ENCODE results near the gene TEX51. TPM values are rescaled to one million over a fixed set of nuclear protein-coding genes. Genes with fewer than 3 reads are reported as not detected.

TEX51 gene
- total RNA-seq, 1 donor from 2014 or later: not detected

DNA sequence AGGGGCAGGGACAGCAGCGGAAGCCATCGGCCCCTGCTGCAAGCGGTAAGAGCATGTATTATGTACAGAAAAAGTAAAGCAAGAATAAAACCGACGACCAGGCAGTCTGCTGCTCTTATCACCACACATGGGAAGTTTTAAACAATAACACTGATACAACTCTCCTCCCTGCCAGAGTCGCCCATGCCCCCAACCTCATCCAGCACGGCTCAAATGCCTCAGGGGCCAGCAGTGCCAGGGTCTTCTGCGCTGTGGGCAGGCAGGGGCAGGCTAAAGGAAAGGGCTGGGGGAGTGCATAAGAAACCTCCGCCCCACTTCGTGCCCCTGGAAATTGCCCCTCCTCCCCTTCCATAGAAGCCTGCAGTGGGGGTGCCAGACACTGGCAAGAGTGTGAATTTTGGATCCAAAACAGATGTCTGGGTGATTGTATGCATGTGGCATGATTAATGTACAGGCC, 10.1 kb downstream of the TEX51 start:
- peaks cover 0 to 3% (median 0%) of the 10 kb centered on the region in 3 donors for H3K4me1 ChIP-seq (ENCODE audit: control insufficient read depth in 3 of 3, insufficient read depth in 3 of 3, low read length in 3 of 3)
- no peak overlapping the region for H3K27ac ChIP-seq (ENCODE audit: low read depth, low read length)
- H3K9ac ChIP-seq (ENCODE audit: low read depth in 1 of 3, low read length in 3 of 3): no peak overlapping the region
- peaks cover 0 to 20% (median 15%) of the 10 kb centered on the region in 3 donors for H3K27me3 ChIP-seq (ENCODE audit: control insufficient read depth in 3 of 3, insufficient read depth in 3 of 3, low read length in 3 of 3)
- H3K9me3 ChIP-seq (ENCODE audit: control insufficient read depth in 3 of 3, low read length in 3 of 3): peaks cover 0 to 4% (median 3%) of the 10 kb centered on the region in 3 donors
- H3K36me3 ChIP-seq (ENCODE audit: control insufficient read depth in 3 of 3, insufficient read depth in 3 of 3, low read length in 3 of 3): no peaks in the 10 kb centered on the region
- H3K4me3 ChIP-seq (ENCODE audit: low read length in 3 of 3): no peak overlapping the region

DNA sequence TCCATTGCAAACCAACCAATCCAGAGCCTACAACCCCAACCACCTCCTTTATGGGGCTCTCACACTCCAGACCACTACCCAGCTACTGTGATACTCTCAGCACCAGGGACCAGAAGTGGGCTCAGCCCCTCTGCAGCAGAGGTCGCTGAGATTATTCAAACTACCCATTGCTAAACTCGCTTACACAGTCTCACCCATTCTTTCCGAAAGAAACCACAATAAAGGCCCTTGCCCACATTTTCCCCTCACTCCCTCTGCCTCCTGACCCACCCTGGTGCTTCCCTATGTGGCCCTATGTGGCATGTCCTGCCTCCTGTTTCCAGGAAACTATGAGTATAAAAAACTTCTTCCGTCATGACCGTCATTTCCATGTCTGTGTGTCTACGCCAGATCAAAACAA, 10.7 kb downstream of the TEX51 start:
- Histone ChIP-seq H3K36me3 (ENCODE audit: control insufficient read depth in 3 of 3, insufficient read depth in 3 of 3, low read length in 3 of 3) (no peaks in the 10 kb centered on the region), H3K4me1 (ENCODE audit: control insufficient read depth in 3 of 3, insufficient read depth in 3 of 3, low read length in 3 of 3) (peaks cover 0 to 3% (median 0%) of the 10 kb centered on the region in 3 donors), H3K4me3 (ENCODE audit: low read length in 3 of 3) (no peak overlapping the region), H3K27me3 (ENCODE audit: control insufficient read depth in 3 of 3, insufficient read depth in 3 of 3, low read length in 3 of 3) (peaks cover 0 to 20% (median 15%) of the 10 kb centered on the region in 3 donors), H3K9me3 (ENCODE audit: control insufficient read depth in 3 of 3, low read length in 3 of 3) (peaks cover 0 to 5% (median 3%) of the 10 kb centered on the region in 3 donors), H3K9ac (ENCODE audit: low read depth in 1 of 3, low read length in 3 of 3) (no peak overlapping the region), H3K27ac (ENCODE audit: low read depth, low read length) (no peak overlapping the region)

DNA sequence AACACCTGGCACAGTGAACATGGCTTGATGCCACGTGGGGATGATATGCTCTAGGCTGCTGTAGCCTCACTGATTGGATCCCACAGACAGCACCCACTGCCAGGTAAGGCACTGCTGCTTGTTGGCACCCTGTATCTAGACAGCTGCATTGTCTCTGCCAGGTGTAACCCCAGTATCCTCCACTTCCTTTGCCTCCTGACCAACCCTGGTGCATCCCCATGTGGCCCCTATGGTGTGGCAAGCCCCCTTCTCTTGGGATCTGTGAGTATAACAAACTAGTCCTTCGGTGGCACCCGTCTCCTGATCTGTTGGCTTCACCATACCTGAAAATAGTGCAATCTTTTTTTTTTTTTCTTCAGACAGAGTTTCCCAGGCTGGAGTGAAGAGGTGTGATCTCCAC, 11.1 kb downstream of the TEX51 start:
- Histone ChIP-seq H3K4me1 (ENCODE audit: control insufficient read depth in 3 of 3, insufficient read depth in 3 of 3, low read length in 3 of 3) (peaks cover 0 to 3% (median 0%) of the 10 kb centered on the region in 3 donors), H3K4me3 (ENCODE audit: low read length in 3 of 3) (no peak overlapping the region), H3K9me3 (ENCODE audit: control insufficient read depth in 3 of 3, low read length in 3 of 3) (peaks cover 0 to 5% (median 3%) of the 10 kb centered on the region in 3 donors), H3K36me3 (ENCODE audit: control insufficient read depth in 3 of 3, insufficient read depth in 3 of 3, low read length in 3 of 3) (no peaks in the 10 kb centered on the region), H3K27ac (ENCODE audit: low read depth, low read length) (no peak overlapping the region), H3K27me3 (ENCODE audit: control insufficient read depth in 3 of 3, insufficient read depth in 3 of 3, low read length in 3 of 3) (peaks cover 0 to 20% (median 15%) of the 10 kb centered on the region in 3 donors), H3K9ac (ENCODE audit: low read depth in 1 of 3, low read length in 3 of 3) (no peak overlapping the region)

DNA sequence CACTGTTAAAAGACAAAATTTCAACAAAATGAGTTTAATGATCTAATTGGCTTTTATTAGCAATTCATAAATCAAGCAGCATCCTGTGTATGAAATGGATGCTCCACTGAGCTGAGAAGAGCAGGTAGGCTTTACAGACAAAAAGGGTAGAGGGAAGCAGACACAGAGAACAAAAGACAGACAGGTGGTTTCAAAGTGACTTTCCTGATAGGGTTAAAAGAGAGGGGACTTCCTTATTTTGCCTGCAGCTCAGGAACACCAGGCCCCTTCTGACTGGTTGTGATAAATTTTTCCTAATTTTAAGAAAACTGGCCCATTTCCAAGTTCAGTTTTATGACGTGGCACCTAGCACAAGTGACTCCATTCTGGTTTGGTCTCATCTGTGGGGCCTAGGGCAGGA, 11.9 kb downstream of the TEX51 start:
- Histone ChIP-seq H3K9ac (ENCODE audit: low read depth in 1 of 3, low read length in 3 of 3) (no peak overlapping the region), H3K27ac (ENCODE audit: low read depth, low read length) (no peak overlapping the region), H3K27me3 (ENCODE audit: control insufficient read depth in 3 of 3, insufficient read depth in 3 of 3, low read length in 3 of 3) (peaks cover 0 to 20% (median 15%) of the 10 kb centered on the region in 3 donors), H3K36me3 (ENCODE audit: control insufficient read depth in 3 of 3, insufficient read depth in 3 of 3, low read length in 3 of 3) (no peaks in the 10 kb centered on the region), H3K4me1 (ENCODE audit: control insufficient read depth in 3 of 3, insufficient read depth in 3 of 3, low read length in 3 of 3) (peaks cover 0 to 3% (median 0%) of the 10 kb centered on the region in 3 donors), H3K4me3 (ENCODE audit: low read length in 3 of 3) (no peak overlapping the region), H3K9me3 (ENCODE audit: control insufficient read depth in 3 of 3, low read length in 3 of 3) (peaks cover 0 to 5% (median 0%) of the 10 kb centered on the region in 3 donors)

DNA sequence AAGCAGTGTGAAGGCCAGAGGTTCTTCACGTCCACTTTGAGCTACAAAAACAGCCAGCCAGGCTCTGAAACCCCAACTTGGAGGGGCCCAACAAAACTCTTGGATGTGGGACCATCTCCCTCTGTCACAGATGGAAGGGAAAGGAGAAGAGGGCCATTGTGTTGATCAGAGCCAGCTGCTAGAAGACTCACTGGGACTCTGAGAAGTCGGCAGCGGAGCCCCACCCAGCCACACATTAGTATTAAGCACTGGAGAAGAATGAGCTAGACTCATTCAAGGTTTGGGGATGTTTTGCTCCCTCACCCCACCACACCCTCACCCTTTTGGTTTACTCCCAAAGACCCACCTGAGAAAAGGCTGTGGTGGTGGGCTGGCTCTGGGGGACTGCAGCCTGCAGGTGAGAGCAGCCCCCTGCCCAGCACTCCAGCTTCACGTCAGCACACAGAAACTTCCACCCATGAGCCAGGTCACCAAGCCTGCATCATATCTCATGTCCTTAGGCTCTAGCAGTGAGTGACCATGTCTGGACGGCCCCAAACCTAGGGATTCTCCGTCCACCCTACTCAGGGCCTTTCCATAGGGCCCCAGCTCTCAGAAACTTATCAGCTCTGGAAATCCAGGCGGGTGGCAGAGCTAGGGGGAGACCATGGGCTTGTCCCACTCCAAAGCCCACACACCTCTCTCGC, 12.6 kb downstream of the TEX51 start:
- Histone ChIP-seq H3K27me3 (ENCODE audit: control insufficient read depth in 3 of 3, insufficient read depth in 3 of 3, low read length in 3 of 3) (peaks cover 0 to 20% (median 15%) of the 10 kb centered on the region in 3 donors), H3K4me1 (ENCODE audit: control insufficient read depth in 3 of 3, insufficient read depth in 3 of 3, low read length in 3 of 3) (peaks cover 0 to 3% (median 0%) of the 10 kb centered on the region in 3 donors), H3K4me3 (ENCODE audit: low read length in 3 of 3) (no peak overlapping the region), H3K9me3 (ENCODE audit: control insufficient read depth in 3 of 3, low read length in 3 of 3) (peaks cover 0 to 5% (median 0%) of the 10 kb centered on the region in 3 donors), H3K9ac (ENCODE audit: low read depth in 1 of 3, low read length in 3 of 3) (no peak overlapping the region), H3K27ac (ENCODE audit: low read depth, low read length) (no peak overlapping the region), H3K36me3 (ENCODE audit: control insufficient read depth in 3 of 3, insufficient read depth in 3 of 3, low read length in 3 of 3) (no peaks in the 10 kb centered on the region)

DNA sequence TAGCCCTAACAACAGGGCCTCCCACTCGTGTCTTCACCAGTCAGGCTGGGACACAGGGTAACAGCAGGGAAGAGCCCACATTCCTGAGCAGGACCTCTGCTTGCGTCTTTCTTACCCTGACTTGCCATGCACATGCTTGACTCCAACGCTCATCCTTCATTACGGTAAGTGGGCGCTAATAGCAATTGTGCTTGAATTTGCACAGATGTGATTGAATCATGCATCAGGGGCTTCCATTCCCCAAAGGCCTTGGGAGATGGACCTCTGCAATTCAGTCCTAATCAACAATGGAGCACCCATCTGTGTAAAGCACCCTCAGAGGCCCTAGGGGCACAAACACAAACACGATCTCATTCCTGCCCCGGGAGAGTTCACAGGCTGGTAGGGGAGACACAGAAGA, 13.5 kb downstream of the TEX51 start:
- Histone ChIP-seq H3K27me3 (ENCODE audit: control insufficient read depth in 3 of 3, insufficient read depth in 3 of 3, low read length in 3 of 3) (peaks cover 0 to 20% (median 14%) of the 10 kb centered on the region in 3 donors), H3K36me3 (ENCODE audit: control insufficient read depth in 3 of 3, insufficient read depth in 3 of 3, low read length in 3 of 3) (no peaks in the 10 kb centered on the region), H3K4me3 (ENCODE audit: low read length in 3 of 3) (no peak overlapping the region), H3K4me1 (ENCODE audit: control insufficient read depth in 3 of 3, insufficient read depth in 3 of 3, low read length in 3 of 3) (no peaks in the 10 kb centered on the region), H3K27ac (ENCODE audit: low read depth, low read length) (no peak overlapping the region), H3K9ac (ENCODE audit: low read depth in 1 of 3, low read length in 3 of 3) (no peak overlapping the region), H3K9me3 (ENCODE audit: control insufficient read depth in 3 of 3, low read length in 3 of 3) (peaks cover 0 to 5% (median 0%) of the 10 kb centered on the region in 3 donors)

DNA sequence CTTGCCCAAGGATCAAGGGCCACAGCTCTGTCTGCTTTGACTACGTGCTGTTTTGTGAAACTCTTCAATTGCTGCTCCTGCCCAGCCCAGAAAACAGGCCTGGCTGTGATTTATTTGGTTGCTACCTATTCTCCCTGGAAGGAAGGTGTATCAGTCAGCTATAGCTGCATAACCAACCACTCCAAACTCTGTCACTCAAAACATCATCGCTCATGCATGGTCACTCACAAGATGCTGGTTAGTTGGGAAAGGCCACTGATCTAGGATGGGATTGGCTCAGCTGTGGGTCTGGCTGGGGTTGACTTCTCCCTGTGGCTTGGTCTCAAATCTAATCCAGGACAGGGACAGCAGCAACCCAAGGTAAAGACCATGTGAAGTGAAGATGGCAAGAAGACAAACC, 14.6 kb downstream of the TEX51 start:
- Histone ChIP-seq H3K4me3 (ENCODE audit: low read length in 3 of 3) (no peak overlapping the region), H3K36me3 (ENCODE audit: control insufficient read depth in 3 of 3, insufficient read depth in 3 of 3, low read length in 3 of 3) (no peaks in the 10 kb centered on the region), H3K27me3 (ENCODE audit: control insufficient read depth in 3 of 3, insufficient read depth in 3 of 3, low read length in 3 of 3) (peaks cover 0 to 10% (median 7%) of the 10 kb centered on the region in 3 donors), H3K27ac (ENCODE audit: low read depth, low read length) (no peak overlapping the region), H3K9me3 (ENCODE audit: control insufficient read depth in 3 of 3, low read length in 3 of 3) (peaks cover 0 to 5% (median 0%) of the 10 kb centered on the region in 3 donors), H3K4me1 (ENCODE audit: control insufficient read depth in 3 of 3, insufficient read depth in 3 of 3, low read length in 3 of 3) (no peaks in the 10 kb centered on the region), H3K9ac (ENCODE audit: low read depth in 1 of 3, low read length in 3 of 3) (no peak overlapping the region)

DNA sequence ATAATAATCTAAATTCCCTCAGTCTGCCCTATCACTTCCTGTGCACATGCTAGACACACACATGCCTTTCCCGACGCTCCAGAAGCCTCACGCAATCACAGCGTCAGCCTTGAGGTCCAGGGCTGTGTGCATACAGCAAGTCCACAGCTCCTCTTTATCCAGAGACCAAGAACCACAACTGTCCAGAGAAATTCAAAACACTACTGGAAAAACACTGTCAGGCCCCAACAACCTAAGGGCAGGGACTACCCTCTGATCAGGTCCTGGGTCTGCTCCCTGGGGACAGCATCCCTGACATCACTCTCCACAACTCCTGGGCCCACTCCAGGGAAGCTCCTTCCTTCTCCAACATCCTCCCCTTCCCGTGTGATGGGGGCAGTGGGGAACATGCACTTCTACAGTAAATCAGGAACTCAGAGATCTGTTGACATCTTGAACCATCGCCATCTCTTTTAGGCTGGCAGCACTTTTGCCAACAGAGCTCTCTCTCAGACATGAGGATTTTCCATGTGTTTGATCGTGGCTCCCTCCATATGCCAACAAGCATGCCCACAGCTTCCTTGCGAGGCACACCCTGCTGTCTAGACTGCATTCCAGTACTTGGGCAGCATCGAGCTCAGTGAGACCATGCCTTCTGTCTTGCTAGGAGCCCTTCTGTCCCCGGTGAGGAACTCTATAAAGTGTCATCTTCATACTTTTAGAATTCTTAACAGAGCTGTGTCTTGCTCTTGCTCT, 15.4 kb downstream of the TEX51 start:
- peaks cover 0 to 5% (median 0%) of the 10 kb centered on the region in 3 donors for H3K9me3 ChIP-seq (ENCODE audit: control insufficient read depth in 3 of 3, low read length in 3 of 3)
- H3K4me1 ChIP-seq (ENCODE audit: control insufficient read depth in 3 of 3, insufficient read depth in 3 of 3, low read length in 3 of 3): no peaks in the 10 kb centered on the region
- H3K36me3 ChIP-seq (ENCODE audit: control insufficient read depth in 3 of 3, insufficient read depth in 3 of 3, low read length in 3 of 3): no peaks in the 10 kb centered on the region
- H3K27me3 ChIP-seq (ENCODE audit: control insufficient read depth in 3 of 3, insufficient read depth in 3 of 3, low read length in 3 of 3): peaks cover 0 to 7% (median 3%) of the 10 kb centered on the region in 3 donors
- H3K4me3 ChIP-seq (ENCODE audit: low read length in 3 of 3): no peak overlapping the region
- no peak overlapping the region for H3K27ac ChIP-seq (ENCODE audit: low read depth, low read length)
- H3K9ac ChIP-seq (ENCODE audit: low read depth in 1 of 3, low read length in 3 of 3): no peak overlapping the region

DNA sequence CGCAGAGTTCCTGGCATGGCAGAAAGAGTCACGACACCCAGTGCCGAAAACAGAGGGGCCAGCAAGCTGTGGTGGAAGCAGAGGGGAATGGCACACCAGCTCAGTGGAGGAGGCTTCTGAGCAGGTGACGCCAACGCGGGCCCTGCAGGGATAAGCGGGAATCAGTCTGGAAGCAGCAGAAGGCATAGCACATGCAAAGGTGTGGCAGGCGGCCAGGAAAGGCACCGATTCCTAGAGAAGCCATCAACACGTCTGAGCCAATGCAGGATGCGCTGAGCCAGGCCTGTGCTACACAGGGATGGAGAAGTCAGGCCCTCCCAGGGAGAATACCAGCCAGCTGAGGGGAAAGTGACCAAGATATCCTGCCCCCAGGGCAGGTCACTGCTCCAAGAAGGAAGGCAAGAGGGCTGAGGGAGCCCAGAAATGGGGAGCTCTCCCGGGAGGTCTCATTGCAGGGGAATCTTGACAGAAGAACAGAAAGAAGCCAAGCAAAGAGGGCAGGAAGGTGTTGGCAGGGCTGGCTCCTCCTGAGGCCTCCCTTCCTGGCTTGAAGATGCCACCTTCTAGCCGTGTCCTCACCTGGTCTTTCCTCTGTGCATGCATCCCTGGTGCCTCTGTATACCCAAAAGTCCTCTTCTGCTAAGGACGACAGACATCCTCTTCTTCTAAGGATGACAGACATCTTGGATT, 16.3 kb downstream of the TEX51 start:
- Histone ChIP-seq H3K36me3 (ENCODE audit: control insufficient read depth in 3 of 3, insufficient read depth in 3 of 3, low read length in 3 of 3) (no peaks in the 10 kb centered on the region), H3K4me1 (ENCODE audit: control insufficient read depth in 3 of 3, insufficient read depth in 3 of 3, low read length in 3 of 3) (no peaks in the 10 kb centered on the region), H3K4me3 (ENCODE audit: low read length in 3 of 3) (no peak overlapping the region), H3K27ac (ENCODE audit: low read depth, low read length) (no peak overlapping the region), H3K27me3 (ENCODE audit: control insufficient read depth in 3 of 3, insufficient read depth in 3 of 3, low read length in 3 of 3) (no peaks in the 10 kb centered on the region), H3K9ac (ENCODE audit: low read depth in 1 of 3, low read length in 3 of 3) (no peak overlapping the region), H3K9me3 (ENCODE audit: control insufficient read depth in 3 of 3, low read length in 3 of 3) (peaks cover 0 to 5% (median 0%) of the 10 kb centered on the region in 3 donors)
